NCI-H1105 (cell line): ENCODE measurements around the gene FAM13A.
"Not testable (repeated sequence)": the region's sequence is repeated elsewhere in the genome, so short reads cannot be mapped to it uniquely, and the experiment has no call there.

Experiments used
- DNase-seq: peaks from one replicate; lab custom pipeline; 2025; lab: John Stamatoyannopoulos, UW

FAM13A gene

DNA sequence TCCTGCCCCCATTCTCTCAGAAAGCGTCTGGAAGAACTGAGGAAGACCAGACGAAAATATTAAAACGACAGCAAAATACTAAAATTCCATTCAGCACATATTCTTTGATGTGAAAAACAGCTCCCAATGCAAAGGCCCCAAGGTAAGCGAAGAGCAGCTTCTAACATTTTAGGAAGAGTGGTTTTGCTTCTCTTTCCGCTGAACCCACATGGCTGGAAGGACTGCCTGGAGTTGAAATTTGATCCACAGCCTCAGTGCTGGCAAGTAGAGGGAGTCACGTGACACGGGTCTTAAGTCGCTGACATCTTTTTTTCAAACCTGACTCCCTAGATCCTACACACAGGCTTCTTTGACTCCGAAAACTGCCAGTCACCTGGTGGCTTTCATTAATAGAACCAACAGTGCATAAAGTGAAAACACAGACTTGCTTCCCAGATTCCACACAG, at the start of gene FAM13A:
Gene FAM13A, minus strand, starts transcription at position 233 of the 446 bp plus-strand sequence. Its CDS starts 221 bp downstream, at position 12.
- DNase-seq: peak; percentile 87

DNA sequence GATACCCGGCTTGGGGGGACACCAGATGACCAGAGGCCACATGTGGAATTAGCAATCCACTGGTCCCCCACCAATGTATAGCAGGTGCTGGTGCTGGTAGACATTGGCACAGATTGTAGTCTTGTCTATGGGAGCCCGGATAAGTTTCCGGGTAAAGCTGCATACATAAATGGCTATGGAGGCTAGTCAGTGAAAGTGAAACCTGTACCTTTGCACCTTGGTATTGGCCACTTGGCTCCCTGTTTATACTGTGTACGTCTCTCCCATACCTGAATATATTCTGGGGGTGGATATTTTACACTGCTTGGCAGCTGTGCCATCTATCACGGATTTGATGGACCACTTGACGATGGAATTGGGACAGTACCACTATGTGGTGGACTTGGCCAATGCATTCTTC, 48.7 kb upstream of the FAM13A start:
- no peak for DNase-seq

DNA sequence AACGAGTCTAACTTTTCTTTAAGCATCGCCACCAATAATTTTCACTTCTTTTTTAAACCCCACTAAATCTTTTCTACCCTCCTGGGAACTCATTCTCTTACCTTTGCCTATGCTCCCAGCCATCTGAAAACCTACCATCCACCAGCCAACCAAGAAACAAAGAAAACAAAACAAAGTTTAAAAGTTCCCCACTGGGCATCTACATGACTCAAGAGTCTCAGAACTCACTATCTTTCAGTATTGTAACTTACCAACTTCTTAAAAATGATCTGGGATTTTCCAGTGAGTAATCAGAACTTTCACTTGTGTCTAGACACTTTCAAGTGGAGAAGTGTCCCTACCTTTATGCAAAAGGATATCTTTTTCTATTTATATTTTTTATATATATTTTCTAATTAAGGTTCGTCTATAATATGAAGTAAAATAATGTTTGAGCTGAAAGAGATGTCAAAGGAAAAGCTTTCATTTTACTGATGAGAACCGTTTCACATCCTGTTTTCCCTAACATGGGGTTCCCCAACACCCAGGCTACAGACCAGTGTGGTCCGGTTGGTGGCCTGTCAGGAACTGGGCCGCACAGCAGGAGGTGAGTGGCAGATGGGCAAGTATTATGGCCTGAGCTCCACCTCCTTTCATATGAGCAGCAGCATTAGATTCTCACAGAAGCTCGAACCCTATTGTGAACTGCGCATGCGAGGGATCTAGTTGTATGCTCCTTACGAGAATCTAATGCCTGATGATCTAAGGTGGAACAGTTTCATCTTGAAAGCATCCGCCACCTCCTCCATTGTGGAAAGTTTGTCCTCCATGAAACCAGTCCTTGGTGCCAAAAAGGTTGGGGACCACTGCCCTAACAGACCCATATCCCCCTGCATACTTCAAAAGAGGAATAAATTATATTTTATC, 44.5 kb upstream of the FAM13A start:
- DNase-seq: no peak

DNA sequence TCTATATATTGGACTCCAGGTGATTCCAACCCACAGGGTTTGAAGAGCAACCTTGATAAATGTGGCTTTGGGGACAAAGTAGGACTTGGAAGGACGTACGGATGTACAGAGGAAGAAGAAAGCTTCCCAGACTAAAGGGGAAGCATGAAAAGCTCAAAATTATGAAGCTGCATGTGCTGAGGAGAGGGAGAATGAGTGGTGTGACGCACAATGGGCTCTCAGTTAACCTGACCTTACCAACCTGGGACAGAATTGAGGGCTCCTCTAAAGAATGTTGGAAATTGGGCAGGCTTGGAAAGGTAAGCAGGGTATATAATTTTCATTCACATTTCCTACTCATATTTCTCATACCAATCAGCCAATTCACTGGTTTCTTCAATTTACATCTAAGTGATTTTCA, 43.9 kb upstream of the FAM13A start:
- DNase-seq: no peak

DNA sequence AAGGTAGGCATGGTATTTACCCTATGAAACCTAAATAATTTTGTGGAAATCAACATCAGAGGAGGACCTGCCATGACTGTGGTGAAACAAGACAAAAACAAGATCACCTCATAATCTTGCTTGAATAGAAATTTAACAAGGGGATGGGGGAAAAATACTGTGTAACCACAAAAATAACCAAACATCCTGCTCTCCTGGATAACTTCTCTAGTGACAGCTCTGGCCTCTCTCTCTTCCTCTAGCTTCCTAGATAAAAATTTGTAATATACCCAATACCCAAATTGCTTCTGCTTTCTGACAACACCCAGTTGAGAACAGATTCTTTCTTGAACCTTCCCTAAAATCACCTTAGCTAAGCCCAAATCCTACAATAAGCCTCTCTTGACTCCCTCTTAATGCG, 42.5 kb upstream of the FAM13A start:
- no peak for DNase-seq

DNA sequence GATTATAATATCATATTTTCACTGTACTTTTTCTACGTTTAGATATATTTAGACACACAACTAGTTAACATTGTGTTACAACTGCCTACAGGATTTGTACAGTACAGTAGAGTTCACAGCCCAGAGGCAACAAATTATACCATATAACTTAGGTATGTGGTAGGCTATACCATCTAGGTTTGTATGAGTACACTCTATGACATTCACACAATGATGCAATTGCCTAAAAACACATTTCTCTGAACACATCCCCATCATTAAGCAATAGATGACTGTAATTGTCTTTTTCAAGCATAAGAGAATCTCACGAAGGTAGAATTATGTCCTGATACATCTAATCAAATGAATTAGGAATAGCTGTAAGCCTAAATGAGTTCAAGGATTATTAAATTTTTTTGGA, 42.0 kb upstream of the FAM13A start:
- no peak for DNase-seq

DNA sequence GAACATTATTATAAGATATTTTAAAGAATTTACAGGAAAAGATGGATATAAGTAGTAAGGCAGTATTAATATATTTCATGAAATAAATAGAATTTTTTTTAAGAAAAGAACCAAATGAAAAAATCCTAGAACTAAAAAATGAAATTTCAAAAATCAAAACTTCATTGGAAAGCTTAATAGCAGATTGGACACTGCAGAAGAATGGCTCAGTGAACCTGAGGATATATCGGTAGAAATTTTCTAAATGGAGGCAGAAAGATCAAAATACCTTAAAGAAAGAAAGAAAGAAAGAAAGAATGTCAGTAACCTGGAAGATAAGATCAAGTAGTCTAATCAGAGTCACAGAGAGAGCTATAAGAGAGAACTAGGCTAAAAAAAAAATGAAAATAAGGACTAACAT, 21.3 kb upstream of the FAM13A start:
- DNase-seq: no peak

DNA sequence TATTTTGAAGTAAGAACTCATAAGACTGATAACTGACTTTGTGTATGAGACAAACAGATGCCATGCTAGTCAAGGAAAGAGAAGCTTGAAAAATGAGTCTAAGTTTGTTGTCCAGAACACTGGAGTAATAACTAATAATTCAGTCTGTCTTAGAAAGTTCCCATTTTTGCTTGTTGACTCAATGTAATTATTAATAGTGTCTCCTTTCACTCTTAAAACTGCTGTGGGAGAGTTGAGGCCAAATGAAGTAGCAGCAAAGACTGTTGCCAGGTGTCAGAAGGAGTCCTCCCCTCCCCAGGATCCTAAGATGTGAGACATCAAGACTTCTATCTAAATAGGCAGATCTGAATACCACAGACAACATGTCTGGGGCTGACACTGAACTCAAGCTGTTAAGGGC, 20.8 kb upstream of the FAM13A start:
- no peak for DNase-seq

DNA sequence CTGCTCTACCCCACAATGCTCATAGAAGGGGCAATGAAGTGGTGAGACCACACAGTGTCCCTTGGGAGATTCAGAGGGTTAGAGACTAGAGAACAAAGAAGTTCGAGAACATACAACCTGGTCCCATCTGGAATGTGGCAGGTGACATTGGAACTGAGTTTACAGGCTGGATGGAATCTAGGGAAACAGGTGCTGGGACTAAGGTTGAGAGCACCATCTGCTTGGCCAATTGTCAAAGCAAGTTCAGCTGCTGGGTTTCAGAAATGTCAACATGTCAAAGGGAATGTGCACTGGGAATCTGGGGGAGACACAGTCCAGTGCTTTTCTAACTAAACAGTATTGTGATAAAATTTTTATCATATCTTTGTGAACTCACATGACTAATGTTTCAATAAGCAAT, 15.9 kb upstream of the FAM13A start:
- no peak for DNase-seq

DNA sequence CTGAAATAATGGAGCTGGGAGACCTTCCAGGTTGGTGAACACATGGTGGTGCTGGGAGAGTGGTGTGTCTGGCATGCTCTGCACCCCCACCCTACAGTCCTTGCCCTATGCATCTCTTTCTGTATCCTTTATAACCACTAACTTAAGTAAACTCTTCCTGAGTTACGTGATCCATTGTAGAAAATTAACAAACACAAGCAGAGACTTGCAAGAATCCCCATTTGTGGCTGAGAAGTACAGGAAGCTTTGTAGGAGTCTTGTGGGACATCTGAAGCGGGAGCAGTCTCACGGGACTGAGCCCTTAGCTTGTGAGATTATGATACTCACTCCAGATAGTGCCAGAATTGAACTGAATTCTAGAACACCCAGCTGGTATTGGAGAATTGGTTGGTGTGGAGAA, 14.3 kb upstream of the FAM13A start:
- DNase-seq: no peak

DNA sequence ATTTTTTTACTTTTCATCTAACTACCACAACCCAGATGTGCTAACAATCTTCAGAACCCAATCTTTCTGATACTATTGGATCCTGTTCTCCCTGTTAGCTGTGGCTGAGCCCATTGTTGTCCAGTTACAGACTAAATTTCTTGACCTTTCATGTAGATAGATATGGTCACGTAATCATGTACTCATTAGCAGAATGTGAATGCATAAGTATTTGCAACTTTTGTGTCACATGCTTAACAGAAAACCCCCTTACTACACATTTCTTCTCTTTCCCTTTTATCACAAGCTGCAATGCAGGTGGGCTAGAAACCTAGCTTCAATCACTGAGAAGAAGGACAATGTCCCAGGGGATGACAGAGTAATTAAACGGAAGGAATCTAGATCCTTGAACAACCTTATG, 13.1 kb upstream of the FAM13A start:
- no peak for DNase-seq

DNA sequence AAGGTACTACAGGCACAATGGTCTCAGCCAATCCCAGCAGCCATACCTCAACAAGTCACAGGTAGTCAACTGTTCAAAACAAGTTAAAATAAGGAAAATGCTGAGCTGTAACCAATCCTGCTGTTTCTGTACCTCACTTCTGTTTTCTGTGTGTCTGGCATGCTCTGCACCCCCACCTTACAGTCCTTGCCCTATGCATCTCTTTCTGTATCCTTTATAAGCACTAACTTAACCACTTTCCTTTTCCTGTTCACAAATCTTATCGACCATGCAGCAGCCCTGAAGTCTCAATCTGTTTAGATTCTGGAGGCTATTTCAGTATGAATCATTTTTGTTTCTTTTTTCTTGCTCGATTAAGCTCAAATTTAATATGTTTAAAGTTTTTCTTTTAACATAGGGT, 12.5 kb upstream of the FAM13A start:
- no peak for DNase-seq

DNA sequence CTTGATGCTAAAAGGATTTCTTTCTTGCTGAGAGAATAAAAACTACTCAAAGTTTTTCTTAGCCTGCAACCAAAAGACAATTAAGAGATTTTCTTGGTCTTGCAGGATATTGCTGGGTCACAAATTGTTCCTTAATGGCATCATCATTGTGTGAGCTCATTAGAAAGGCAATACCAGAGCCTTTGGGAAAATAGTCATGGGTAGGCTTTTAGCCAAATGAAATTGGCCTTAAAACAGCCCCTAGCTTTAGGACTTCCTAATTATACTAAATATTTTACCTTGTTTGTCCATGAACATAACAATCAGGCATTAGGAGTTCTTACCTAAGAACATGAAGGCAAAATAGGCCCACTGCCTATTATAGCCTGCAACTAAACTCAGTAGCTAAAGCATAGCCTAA, 10.4 kb upstream of the FAM13A start:
- no peak for DNase-seq

DNA sequence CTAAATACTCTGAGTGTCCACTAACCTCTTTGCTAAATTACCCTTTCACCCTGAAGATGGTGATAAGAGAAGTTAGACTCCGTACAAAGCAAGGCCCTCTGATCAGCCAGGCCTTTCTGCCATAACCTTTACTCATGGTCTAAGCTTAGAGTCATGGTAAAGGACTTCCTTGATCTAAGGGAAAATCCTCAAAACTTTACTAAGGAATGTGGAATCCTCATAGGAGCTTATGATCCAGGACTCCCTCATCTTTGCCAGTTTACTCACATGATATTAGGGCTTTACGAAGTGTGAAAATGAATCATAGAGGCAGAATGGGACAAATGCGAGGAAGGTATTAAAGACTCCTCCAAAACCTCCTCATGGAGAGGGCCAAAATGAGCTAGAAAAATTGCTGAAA, 7.9 kb upstream of the FAM13A start:
- no peak for DNase-seq

DNA sequence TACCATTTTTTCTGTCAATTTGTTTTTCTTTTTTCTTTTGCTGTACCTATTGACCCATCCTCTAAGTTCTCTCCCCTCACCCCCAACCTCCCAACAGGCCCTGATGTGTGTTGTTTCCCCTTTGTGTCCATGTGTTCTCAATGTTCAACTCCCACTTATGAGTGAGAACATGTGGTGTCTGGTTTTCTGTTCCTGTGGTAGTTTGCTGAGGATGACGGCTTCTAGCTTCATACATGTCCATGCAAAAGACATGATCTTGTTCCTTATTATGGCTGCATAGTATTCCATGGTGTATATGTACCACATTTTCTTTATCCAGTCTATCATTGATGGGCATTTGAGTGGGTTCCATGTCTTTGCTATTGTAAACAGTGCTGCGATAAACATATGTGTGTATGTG, 859 bp upstream of the FAM13A start:
- DNase-seq: not testable (repeated sequence)

DNA sequence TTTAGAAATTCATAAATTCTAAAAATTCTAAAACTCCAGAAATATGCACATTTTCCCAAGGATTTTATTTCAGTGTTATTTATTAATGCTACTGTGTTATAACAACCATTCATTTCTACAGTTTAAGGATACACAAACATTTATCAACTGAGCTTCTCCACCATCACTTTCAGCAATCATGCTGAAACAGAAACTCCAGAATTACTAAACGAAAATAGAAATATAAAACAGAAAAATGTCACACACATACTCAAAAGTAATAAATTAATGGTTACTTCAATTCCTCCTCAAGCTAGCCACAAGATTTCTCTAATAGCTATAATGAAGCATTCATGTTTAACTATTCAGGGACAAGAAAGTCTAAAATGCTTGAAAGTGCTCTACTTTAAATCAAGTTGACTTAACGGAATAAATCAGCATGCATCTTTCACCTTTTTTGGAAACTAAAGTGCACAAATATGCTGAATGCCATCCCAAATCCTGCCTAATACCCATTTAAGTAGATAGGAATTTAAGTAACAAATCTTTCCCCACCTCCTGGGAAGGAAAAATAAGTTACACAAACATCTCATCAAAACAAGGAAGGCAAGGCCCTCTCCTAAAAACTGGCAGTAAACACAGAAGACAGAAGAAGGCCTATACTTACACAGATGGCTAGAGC, 563 bp downstream of the FAM13A start:
- DNase-seq: no peak

DNA sequence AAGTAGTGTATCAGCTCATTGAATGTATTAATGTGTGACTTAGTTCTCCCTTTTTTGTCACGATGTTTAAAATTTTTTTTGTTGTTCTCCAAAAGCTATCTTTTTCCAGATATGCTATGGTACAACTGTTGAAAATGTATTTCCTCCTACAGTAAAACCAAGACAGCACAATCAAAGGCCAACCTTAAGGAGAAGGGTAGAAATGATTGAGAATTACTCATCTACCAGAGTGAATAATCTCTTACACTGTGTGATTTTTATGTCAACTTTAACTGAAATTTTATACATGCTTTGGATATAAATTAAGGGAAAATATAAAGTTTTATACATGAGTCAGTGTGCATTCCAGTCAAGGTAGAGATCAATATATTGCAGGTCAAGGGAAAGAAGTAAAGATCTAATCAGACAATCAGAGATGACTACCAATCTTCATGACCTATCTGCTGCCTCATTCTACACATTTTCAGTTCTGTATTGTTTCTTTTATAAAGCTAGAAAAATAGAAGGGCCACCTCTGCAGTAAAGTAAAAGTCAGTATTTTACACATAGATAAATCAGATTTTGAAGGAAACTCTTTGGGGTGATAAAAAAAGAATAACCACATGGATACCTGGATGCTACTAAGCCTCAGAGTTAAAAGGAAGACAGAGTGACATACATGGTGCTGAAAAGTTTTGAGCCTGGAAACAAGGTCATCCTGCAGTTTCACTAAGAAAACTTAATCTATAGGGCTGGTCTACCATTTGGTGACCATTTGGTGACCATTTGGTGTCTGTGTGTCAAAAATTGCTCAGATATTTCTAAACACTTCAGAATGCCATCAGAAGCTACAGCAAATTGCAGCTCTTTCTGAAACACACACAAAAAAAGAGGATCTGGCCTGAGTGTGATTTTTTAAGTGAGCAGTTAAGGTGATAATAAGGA, 1.6 kb downstream of the FAM13A start:
- no peak for DNase-seq

DNA sequence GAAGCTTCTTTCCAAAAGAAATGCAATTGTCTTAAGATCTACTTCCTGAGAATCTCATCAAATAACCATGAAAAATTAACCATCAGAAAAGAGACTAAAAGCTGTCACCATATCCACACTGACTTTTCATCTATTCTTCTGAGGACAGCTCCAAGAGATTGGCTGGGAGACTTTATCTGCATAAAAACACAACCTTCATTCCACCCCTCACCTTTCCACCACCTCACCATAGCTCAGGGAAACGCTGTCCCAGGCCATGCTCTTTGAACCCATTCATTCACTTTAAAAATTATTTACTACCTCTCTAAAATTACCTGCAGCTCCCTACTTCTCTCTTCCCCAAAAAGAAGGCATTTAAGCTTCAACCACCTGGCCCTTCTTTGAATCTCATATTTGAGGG, 2.4 kb downstream of the FAM13A start:
- no peak for DNase-seq

DNA sequence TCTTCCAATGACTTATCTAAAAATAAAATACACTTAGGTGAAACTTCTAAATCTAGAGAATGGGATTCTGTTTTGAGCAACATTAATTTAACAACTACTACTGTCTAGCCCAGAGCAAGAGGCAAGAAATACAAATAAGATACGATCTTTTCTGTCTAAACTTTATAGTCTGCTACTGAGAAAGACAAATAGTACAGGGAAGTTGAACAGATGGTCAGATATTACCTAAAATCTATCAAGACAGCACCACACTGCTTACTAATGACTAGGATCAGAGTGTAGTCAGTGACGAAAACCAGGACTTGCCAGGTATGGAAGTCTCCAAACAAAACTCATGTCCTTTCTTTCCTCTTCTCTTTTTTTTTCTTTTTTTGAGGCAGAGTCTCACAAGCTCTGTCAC, 7.1 kb downstream of the FAM13A start:
- DNase-seq: no peak

DNA sequence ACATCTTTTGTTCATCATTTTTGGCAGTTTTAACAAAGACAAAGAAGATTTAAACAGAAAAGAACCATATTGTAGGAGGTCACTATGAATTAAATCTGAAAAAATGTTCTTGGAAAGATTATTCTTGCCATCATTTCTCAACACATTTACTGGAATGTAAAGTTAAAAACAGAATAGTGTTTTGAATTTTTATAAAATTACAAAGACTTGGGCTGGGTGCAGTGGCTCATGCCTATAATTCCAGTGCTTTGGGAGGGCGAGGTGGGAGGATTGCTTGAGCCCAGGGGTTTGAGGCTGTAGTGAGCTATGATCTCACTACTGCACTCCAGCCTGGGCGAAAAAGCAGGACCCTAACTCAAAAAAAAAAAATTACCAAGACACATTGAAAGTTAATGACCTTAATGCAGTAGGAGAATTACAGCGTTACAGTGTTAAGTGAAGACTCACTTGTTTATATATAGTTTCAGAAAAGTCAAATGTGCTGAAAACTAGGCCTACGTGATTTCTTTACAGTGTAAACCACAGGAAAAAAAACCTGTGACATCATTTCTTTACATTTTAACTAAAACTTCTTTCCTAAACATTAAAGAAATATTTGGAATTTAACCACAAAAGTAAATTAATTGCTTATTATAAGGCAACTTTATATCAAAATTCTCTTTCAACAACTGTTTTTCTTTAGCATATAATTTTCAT, 7.9 kb downstream of the FAM13A start:
- no peak for DNase-seq

DNA sequence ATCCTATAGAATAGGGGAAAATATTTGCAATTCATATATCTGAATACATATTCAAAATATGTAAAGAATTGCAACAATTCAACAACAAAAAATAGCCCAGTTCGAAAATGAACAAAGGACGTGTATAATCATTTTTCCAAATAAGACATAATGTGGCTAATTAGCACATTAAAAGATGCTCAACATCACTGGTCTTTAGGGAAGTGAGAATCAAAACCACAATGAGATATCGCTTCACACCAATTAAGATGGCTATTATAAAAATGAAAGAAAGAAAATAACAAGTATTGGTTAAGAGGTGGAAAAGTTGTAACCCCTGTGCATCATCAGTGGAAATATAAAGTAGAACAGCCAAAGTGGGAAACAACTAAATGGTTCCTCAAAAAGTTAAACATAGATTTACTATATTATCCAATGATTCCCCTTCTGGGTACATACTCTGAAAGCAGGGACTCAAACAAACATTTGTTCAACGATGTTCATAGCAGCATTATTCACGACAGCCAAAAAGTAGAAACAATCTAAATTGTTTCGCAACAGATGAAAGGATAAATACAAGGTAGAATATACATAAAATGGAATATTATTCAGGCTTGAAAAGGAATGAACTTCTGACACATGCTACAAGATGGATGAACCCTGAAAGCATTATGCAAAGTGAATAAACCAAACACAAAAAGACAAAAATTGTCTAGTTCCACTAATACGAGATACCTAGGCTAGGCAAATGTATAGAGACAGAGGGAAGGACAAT, 12.7 kb downstream of the FAM13A start:
- DNase-seq: no peak
